ENCODE data around the gene EIF4E1B.

- TF ChIP-seq CTCF (IDR thresholded peaks at IDR 0.05) (no peak), EZH2 (IDR thresholded peaks at IDR 0.05) (no peak), EZH2phosphoT487 (IDR thresholded peaks at IDR 0.05) (no peak)
Observed at GRCh38 chr5:176652136-176652535, 21.7 kb downstream of the EIF4E1B start.

Measured in neural progenitor cell (in vitro differentiated cells).